Gastroesophageal sphincter (tissue), 4 donors: ENCODE data around the gene MED29. TPM values are rescaled to one million over a fixed set of nuclear protein-coding genes. Genes with fewer than 3 reads are reported as not detected.

Experiments used
- ATAC-seq: fragments of 150-250 bp; one replicate; pipeline ENCODE4 v1.9.1; 2016; ENCODE audit warnings: mild to moderate bottlenecking, moderate library complexity
- H3K27ac ChIP-seq, 4 donors: fragments of 200-600 bp; sonication (generic) in 3 of 4; 1 replicate in 3 of 4; 2 replicates in 1 of 4; pipeline ENCODE4 v1.5.1; 2016 to 2019
- H3K27me3 ChIP-seq: fragments of 200-600 bp; sonication (generic); one replicate; pipeline ENCODE4 v1.5.1; 2019
- H3K36me3 ChIP-seq, 2 donors: fragments of 200-600 bp; sonication (generic); one replicate each; pipeline ENCODE4 v1.5.1; 2019; ENCODE audit warnings: control low read depth in 1 of 2
- H3K4me1 ChIP-seq, 3 donors: fragments of 200-600 bp; sonication (generic); 1 replicate in 2 of 3; 2 replicates in 1 of 3; pipeline ENCODE4 v1.5.1; 2016 to 2019; ENCODE audit warnings: control low read depth in 2 of 3
- H3K4me3 ChIP-seq, 2 donors: fragments of 200-600 bp; sonication (generic); one replicate each; pipeline ENCODE4 v1.5.1; 2019; ENCODE audit warnings: mild to moderate bottlenecking in 1 of 2, moderate library complexity in 1 of 2
- H3K9me3 ChIP-seq, 3 donors: fragments of 200-600 bp; sonication (generic); one replicate each; pipeline ENCODE4 v1.5.1; 2017 to 2019; ENCODE audit warnings: control low read depth in 2 of 3
- CTCF ChIP-seq, 4 experiments: fragments of 200-600 bp in 2 of 4; fragments of 450-650 bp in 2 of 4; sonication (generic) in 1 of 4; IDR thresholded peaks; one replicate each; pipeline ENCODE4 v1.5.1; 2017 to 2019; ENCODE audit warnings: antibody characterized with exemption in 4 of 4, mild to moderate bottlenecking in 2 of 4, moderate library complexity in 2 of 4
- EP300 ChIP-seq: sonication (generic); formaldehyde crosslinking; IDR thresholded peaks from one replicate; pipeline ENCODE4 v1.6.1; 2017; ENCODE audit warnings: antibody characterized with exemption, mild to moderate bottlenecking
- POLR2A ChIP-seq, 2 donors: fragments of 450-650 bp; IDR thresholded peaks; one replicate each; pipeline ENCODE4 v1.6.1; 2017; ENCODE audit warnings: antibody characterized with exemption in 2 of 2, mild to moderate bottlenecking in 2 of 2, moderate library complexity in 1 of 2
- POLR2AphosphoS5 ChIP-seq: sonication (generic); formaldehyde crosslinking; IDR thresholded peaks from one replicate; pipeline ENCODE4 v1.6.1; 2017; ENCODE audit warnings: antibody characterized with exemption
- WGBS, 2 donors: methylation state at CpG; one replicate each; pipeline ENCODE4 v1.1.5; 2018; ENCODE audit warnings: low coverage in 1 of 2; 5-methylcytosine and 5-hydroxymethylcytosine counted together
- total RNA-seq, 4 donors: library from RNA; depleted of rRNA; stranded (reverse); fragments of >200 nt; gene quantifications; one replicate each; pipeline ENCODE4 v1.1.0, GENCODE V29; 2016

Gene MED29
- total RNA-seq, 4 donors from 2014 or later, result 30.0 to 50.7 (median 36.4) TPM

GRCh38 chr19:39410017-39410830, 19.0 kb downstream of the MED29 start:
- Histone ChIP-seq H3K4me1 (peaks cover 0 to 45% (median 23%) of the 10 kb centered on the region in 3 donors), H3K36me3 (peaks cover 4 to 22% of the 10 kb centered on the region in 2 donors), H3K4me3 (peak overlapping the region; percentile 84 to 90), H3K27ac (peak overlapping the region; percentile 99 to 100 (median 99)), H3K9me3 (no peaks in the 10 kb centered on the region), H3K27me3 (no peaks in the 10 kb centered on the region)
- WGBS, 2 donors, result 0 to 2% methylated on average over 5 to 23 of the region's 35 CpGs
- TF ChIP-seq EP300 (no peak), CTCF (IDR thresholded peaks at IDR 0.05) (peak in 1 of 4 experiments; percentile 11), POLR2AphosphoS5 (peak; percentile 91), POLR2A (IDR thresholded peaks at IDR 0.05) (peak; percentile 81 to 91)
- peak; percentile 21 for ATAC-seq

- Histone ChIP-seq H3K4me3 (peak overlapping the region; percentile 84 to 90), H3K36me3 (peaks cover 4 to 22% of the 10 kb centered on the region in 2 donors), H3K9me3 (no peaks in the 10 kb centered on the region), H3K27ac (peak overlapping the region; percentile 99 to 100 (median 99)), H3K27me3 (no peaks in the 10 kb centered on the region), H3K4me1 (peaks cover 0 to 45% (median 24%) of the 10 kb centered on the region in 3 donors)
- no peak for ATAC-seq
- no peak for TF ChIP-seq EP300
- TF ChIP-seq CTCF (IDR thresholded peaks at IDR 0.05), result no peak
- TF ChIP-seq POLR2AphosphoS5, result no peak
- TF ChIP-seq POLR2A (IDR thresholded peaks at IDR 0.05), result no peak
- WGBS, 2 donors, result 36 to 44% methylated on average over 1 of the region's 1 CpG
These were observed 19.6 kb downstream of the MED29 start for GRCh38 chr19:39410831-39411080.

GRCh38 chr19:39411081-39411831, 20.1 kb downstream of the MED29 start:
- Histone ChIP-seq H3K27ac (peak overlapping the region; percentile 99 to 100 (median 99)), H3K27me3 (no peaks in the 10 kb centered on the region), H3K4me1 (peaks cover 0 to 47% (median 24%) of the 10 kb centered on the region in 3 donors), H3K4me3 (peak overlapping the region; percentile 84 to 90), H3K9me3 (no peaks in the 10 kb centered on the region), H3K36me3 (peaks cover 4 to 25% of the 10 kb centered on the region in 2 donors)
- 8 to 10% methylated on average over 9 of the region's 9 CpGs for WGBS, 2 donors
- ATAC-seq, result peak; percentile 6
- TF ChIP-seq EP300, result no peak
- TF ChIP-seq POLR2AphosphoS5, result peak; percentile 99
- peak; percentile 80 to 85 for TF ChIP-seq POLR2A (IDR thresholded peaks at IDR 0.05)
- peak in 1 of 4 experiments; percentile 12 for TF ChIP-seq CTCF (IDR thresholded peaks at IDR 0.05)

GRCh38 chr19:39411832-39412099, 20.6 kb downstream of the MED29 start:
- peak; percentile 33 for ATAC-seq
- Histone ChIP-seq H3K27me3 (no peaks in the 10 kb centered on the region), H3K4me1 (peaks cover 0 to 52% (median 24%) of the 10 kb centered on the region in 3 donors), H3K9me3 (no peaks in the 10 kb centered on the region), H3K27ac (peak overlapping the region; percentile 99 to 100 (median 99)), H3K4me3 (peak overlapping the region; percentile 84 to 90), H3K36me3 (peaks cover 4 to 30% of the 10 kb centered on the region in 2 donors)
- WGBS, 2 donors, result 0% methylated on average over 5 of the region's 7 CpGs
- no peak for TF ChIP-seq EP300
- peak in 3 of 4 experiments; percentile 95 to 98 (median 98) for TF ChIP-seq CTCF (IDR thresholded peaks at IDR 0.05)
- peak; percentile 99 for TF ChIP-seq POLR2AphosphoS5
